CD14-positive monocyte (primary cell): ENCODE results near the gene RCOR2. TPM values are rescaled to one million over a fixed set of nuclear protein-coding genes. Genes with fewer than 3 reads are reported as not detected.
A peak's percentile ranks its signal among the peaks of the same experiment; 100 is the strongest.

Source experiments
- DNase-seq, 3 donors: peaks; one replicate each; pipeline ENCODE4 v3.0.0-alpha.2; 2011 to 2022
- H2AFZ ChIP-seq: 2 replicates; pipeline ENCODE4 v1.6.0; 2012; ENCODE audit warnings: mild to moderate bottlenecking, low read depth, low read length, inconsistent platforms; ENCODE audit not compliant: insufficient read depth, poor library complexity, severe bottlenecking
- H3K27ac ChIP-seq, 2 donors: 1 replicate in 1 of 2; 2 replicates in 1 of 2; pipeline ENCODE4 v1.5.1; 2012 to 2013; ENCODE audit warnings: low read length in 2 of 2, control low read depth in 1 of 2, inconsistent platforms in 1 of 2, low read depth in 1 of 2, mild to moderate bottlenecking in 1 of 2
- H3K27me3 ChIP-seq, 2 donors: one replicate each; pipeline versions ENCODE4 v1.6.0 to v1.6.1; 2011 to 2013; ENCODE audit warnings: low read length in 2 of 2; ENCODE audit not compliant: control insufficient read depth in 2 of 2, insufficient read depth in 2 of 2
- H3K36me3 ChIP-seq, 2 donors: replicated peaks in 1 of 2; 1 replicate in 1 of 2; 2 replicates in 1 of 2; pipeline versions ENCODE4 v1.5.1 to v1.6.1; 2012 to 2013; ENCODE audit warnings: low read length in 2 of 2, control low read depth in 1 of 2, inconsistent platforms in 1 of 2, mild to moderate bottlenecking in 1 of 2; ENCODE audit not compliant: insufficient read depth in 2 of 2, control insufficient read depth in 1 of 2
- H3K4me1 ChIP-seq, 2 donors: 1 replicate in 1 of 2; 2 replicates in 1 of 2; pipeline versions ENCODE4 v1.5.1 to v1.6.1; 2012 to 2013; ENCODE audit warnings: low read length in 2 of 2, control low read depth in 1 of 2, inconsistent platforms in 1 of 2, mild to moderate bottlenecking in 1 of 2, moderate library complexity in 1 of 2; ENCODE audit not compliant: insufficient read depth in 2 of 2, control insufficient read depth in 1 of 2
- H3K4me2 ChIP-seq: replicated peaks from 2 replicates; pipeline ENCODE3; 2012; ENCODE audit warnings: low read length, moderate library complexity, mild to moderate bottlenecking; ENCODE audit not compliant: poor library complexity, severe bottlenecking; ENCODE audit errors: extremely low read depth
- H3K4me3 ChIP-seq, 3 experiments: fragments of 200-600 bp in 1 of 3; sonication (generic) in 1 of 3; replicated peaks in 1 of 3; 1 replicate in 2 of 3; 2 replicates in 1 of 3; pipeline ENCODE4 v1.5.1; 2011 to 2013; ENCODE audit warnings: low read length in 3 of 3, mild to moderate bottlenecking in 3 of 3, control low read depth in 2 of 3, low read depth in 2 of 3, inconsistent platforms in 1 of 3, moderate library complexity in 1 of 3
- H3K79me2 ChIP-seq: 2 replicates; pipeline ENCODE4 v1.6.0; 2012; ENCODE audit warnings: mild to moderate bottlenecking, control low read depth, inconsistent platforms, low read length, moderate library complexity; ENCODE audit not compliant: insufficient read depth
- H3K9ac ChIP-seq: 2 replicates; pipeline ENCODE4 v1.6.0; 2017; ENCODE audit warnings: low read length, mild to moderate bottlenecking; ENCODE audit not compliant: insufficient read depth, poor library complexity, severe bottlenecking
- H3K9me3 ChIP-seq, 2 donors: replicated peaks in 1 of 2; 1 replicate in 1 of 2; 2 replicates in 1 of 2; pipeline versions ENCODE4 v1.5.1 to v1.6.1; 2012 to 2013; ENCODE audit warnings: low read length in 2 of 2, control low read depth in 1 of 2; ENCODE audit not compliant: control insufficient read depth in 1 of 2, insufficient read depth in 1 of 2
- H4K20me1 ChIP-seq: 2 replicates; pipeline ENCODE4 v1.6.0; 2012; ENCODE audit warnings: mild to moderate bottlenecking, low read length, control low read depth, moderate library complexity; ENCODE audit not compliant: insufficient read depth
- H3K27ac Mint-ChIP-seq, 7 donors: one replicate each; pipeline ENCODE4 v1.8.0; 2020; ENCODE audit warnings: mild to moderate bottlenecking in 7 of 7, mixed read lengths in 7 of 7, moderate library complexity in 6 of 7, inconsistent platforms in 2 of 7
- H3K27me3 Mint-ChIP-seq, 3 donors: one replicate each; pipeline ENCODE4 v1.8.0; 2021 to 2022; ENCODE audit warnings: low read depth in 3 of 3, mild to moderate bottlenecking in 3 of 3, mixed read lengths in 3 of 3, moderate library complexity in 3 of 3, inconsistent platforms in 1 of 3
- H3K36me3 Mint-ChIP-seq, 2 donors: one replicate each; pipeline ENCODE4 v1.8.0; 2020; ENCODE audit warnings: mixed read lengths in 2 of 2, inconsistent platforms in 1 of 2, mild to moderate bottlenecking in 1 of 2
- H3K4me1 Mint-ChIP-seq: one replicate; pipeline ENCODE4 v1.8.0; 2020; ENCODE audit warnings: mild to moderate bottlenecking, mixed read lengths
- H3K4me3 Mint-ChIP-seq, 2 donors: one replicate each; pipeline ENCODE4 v1.8.0; 2020; ENCODE audit warnings: mild to moderate bottlenecking in 2 of 2, mixed read lengths in 2 of 2, moderate library complexity in 1 of 2
- H3K9me3 Mint-ChIP-seq, 7 donors: one replicate each; pipeline ENCODE4 v1.8.0; 2020 to 2022; ENCODE audit warnings: mixed read lengths in 7 of 7, mild to moderate bottlenecking in 6 of 7, moderate library complexity in 6 of 7, inconsistent platforms in 2 of 7
- WGBS: methylation state at CpG from one replicate; pipeline ENCODE4 v1.1.5; 2013; ENCODE audit warnings: missing lambda C conversion rate; ENCODE audit not compliant: insufficient coverage; 5-methylcytosine and 5-hydroxymethylcytosine counted together
- intact Hi-C, 2 donors: fragments of 100-400 bp; cut with micrococcal nuclease; formaldehyde crosslinking; loops; one replicate each; pipeline versions ENCODE4 v1.15.0 to v1.15.1; 2023
- polyA plus RNA-seq, 3 donors: library from polyadenylated mRNA; depleted of rRNA in 1 of 3; unstranded in 2 of 3; stranded (reverse) in 1 of 3; fragments of 300-500 nt in 2 of 3; fragments of >200 nt in 1 of 3; fragmentation: Illumina TruSeq in 2 of 3; gene quantifications; 1 replicate in 2 of 3; 2 replicates in 1 of 3; pipeline ENCODE4 v1.2.3, GENCODE V29; 2012 to 2021
- TF ChIP-seq, protein P1 (sequence below): fragments of 200-600 bp; IDR thresholded peaks from one replicate; pipeline ENCODE4 v1.8.0; 2022; ENCODE audit warnings: antibody characterized with exemption, mild to moderate bottlenecking

RCOR2 gene
- polyA plus RNA-seq, 3 donors: not detected

DNA sequence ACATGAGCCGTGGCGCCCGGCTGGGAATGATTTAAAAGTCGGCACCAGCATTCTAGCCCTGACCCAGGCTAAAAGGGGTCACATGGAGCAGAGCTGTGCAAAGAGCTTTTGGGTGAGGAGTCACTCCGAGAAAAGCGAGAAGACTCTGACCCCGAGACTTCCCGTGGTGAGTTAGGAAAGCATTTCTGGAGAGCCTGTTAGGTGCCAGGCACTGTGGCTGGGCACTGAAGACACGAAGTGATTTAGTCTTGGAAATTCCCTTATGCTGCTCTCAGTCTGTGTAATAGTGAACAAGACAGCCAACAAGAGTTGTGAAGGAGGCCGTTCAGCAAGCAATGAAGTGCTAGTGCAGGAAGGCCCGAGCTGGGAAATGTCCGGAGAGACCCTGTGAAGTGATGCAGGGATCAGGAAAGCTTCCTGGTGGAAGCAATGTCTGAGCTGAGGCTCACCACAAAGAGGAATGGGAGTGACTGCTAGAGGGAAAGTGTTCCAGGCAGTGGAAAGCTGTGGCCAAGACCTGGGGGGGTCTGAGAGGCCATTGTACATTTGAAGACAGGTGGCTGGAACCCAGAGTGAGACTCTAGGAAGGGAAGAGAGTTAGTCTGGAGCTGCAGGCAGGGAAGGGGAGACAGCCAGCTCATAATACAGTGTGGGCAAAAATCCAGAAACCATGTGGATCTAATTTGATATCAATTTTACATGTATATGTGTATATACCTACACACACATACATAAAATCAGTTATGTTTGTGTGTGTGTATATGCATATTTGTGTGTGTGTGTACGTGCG, 46.4 kb downstream of the RCOR2 start:
- Histone ChIP-seq H3K27me3 (no peaks in the 10 kb centered on the region), H3K4me1 (peaks cover 90 to 95% of the 10 kb centered on the region in 2 donors), H3K36me3 (peaks cover 7 to 20% of the 10 kb centered on the region in 2 donors), H3K9me3 (no peaks in the 10 kb centered on the region), H3K27ac (peak overlapping the region; percentile 2 to 83), H3K4me2 (peak overlapping the region; percentile 6), H4K20me1 (peaks cover 98% of the 10 kb centered on the region), H3K79me2 (peaks cover 93% of the 10 kb centered on the region), H3K4me3 (peak overlapping the region in 1 of 3 experiments; percentile 0), H3K9ac (peak overlapping the region; percentile 32), H2AFZ (no peak overlapping the region)
- TF ChIP-seq, protein P1, sequence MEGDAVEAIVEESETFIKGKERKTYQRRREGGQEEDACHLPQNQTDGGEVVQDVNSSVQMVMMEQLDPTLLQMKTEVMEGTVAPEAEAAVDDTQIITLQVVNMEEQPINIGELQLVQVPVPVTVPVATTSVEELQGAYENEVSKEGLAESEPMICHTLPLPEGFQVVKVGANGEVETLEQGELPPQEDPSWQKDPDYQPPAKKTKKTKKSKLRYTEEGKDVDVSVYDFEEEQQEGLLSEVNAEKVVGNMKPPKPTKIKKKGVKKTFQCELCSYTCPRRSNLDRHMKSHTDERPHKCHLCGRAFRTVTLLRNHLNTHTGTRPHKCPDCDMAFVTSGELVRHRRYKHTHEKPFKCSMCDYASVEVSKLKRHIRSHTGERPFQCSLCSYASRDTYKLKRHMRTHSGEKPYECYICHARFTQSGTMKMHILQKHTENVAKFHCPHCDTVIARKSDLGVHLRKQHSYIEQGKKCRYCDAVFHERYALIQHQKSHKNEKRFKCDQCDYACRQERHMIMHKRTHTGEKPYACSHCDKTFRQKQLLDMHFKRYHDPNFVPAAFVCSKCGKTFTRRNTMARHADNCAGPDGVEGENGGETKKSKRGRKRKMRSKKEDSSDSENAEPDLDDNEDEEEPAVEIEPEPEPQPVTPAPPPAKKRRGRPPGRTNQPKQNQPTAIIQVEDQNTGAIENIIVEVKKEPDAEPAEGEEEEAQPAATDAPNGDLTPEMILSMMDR: no peak
- intact Hi-C loops: loop anchor here in 1 of 2 donors (5.0 kb wide), 1 partner anchor 33 kb away; the partner anchor contains the start of gene MARK2
- Mint-ChIP-seq H3K4me3 (peak overlapping the region in 1 of 2 donors; percentile 31), H3K9me3 (no peaks in the 10 kb centered on the region), H3K4me1 (peaks cover 90% of the 10 kb centered on the region), H3K27ac (peak overlapping the region; percentile 74 to 87 (median 78)), H3K36me3 (peaks cover 24 to 46% of the 10 kb centered on the region in 2 donors), H3K27me3 (no peaks in the 10 kb centered on the region)
- DNase-seq: peak; percentile 25 to 70 (median 26)
- 83% methylated on average over 8 of the region's 14 CpGs for WGBS

DNA sequence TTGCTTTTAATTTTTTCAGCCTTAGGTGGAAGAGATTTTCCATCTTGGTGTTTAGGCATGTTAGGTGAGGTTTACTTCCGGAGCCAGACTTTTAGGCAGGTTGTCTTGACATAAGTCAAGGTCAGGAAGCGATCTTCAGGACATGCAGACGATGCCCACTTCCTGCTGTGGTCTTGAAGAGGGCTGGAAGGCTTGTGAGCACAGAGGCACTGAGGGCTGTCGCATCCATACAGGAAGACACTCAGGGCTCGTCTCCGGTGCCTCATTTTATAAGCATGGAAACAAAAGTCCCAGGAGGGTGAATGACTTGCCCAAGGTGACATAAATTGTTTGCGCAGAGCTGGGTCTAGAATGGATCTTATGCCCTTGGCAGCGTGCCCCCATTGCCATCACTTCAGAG, 47.3 kb downstream of the RCOR2 start:
- no peak for DNase-seq
- Histone ChIP-seq H2AFZ (no peak overlapping the region), H3K36me3 (peaks cover 4 to 13% of the 10 kb centered on the region in 2 donors), H3K9ac (peak overlapping the region; percentile 22), H3K4me1 (peaks cover 98 to 100% of the 10 kb centered on the region in 2 donors), H3K79me2 (peaks cover 93% of the 10 kb centered on the region), H3K9me3 (no peaks in the 10 kb centered on the region), H3K27me3 (no peaks in the 10 kb centered on the region), H4K20me1 (peaks cover 98% of the 10 kb centered on the region), H3K4me2 (peak overlapping the region; percentile 6), H3K27ac (peak overlapping the region in 1 of 2 donors; percentile 83), H3K4me3 (no peak overlapping the region)
- intact Hi-C loops: loop anchor here in 1 of 2 donors (5.0 kb wide), 1 partner anchor 32 kb away; the partner anchor contains the start of gene MARK2
- Mint-ChIP-seq H3K4me3 (no peak overlapping the region), H3K9me3 (no peaks in the 10 kb centered on the region), H3K36me3 (peaks cover 23 to 48% of the 10 kb centered on the region in 2 donors), H3K27ac (peak overlapping the region in 4 of 7 donors; percentile 60 to 82 (median 74)), H3K4me1 (peaks cover 96% of the 10 kb centered on the region), H3K27me3 (no peaks in the 10 kb centered on the region)
- WGBS: 20% methylated on average over 8 of the region's 8 CpGs
- TF ChIP-seq, protein P1: no peak
